Stimulated activated CD4-positive, alpha-beta T cell treated with anti-CD3 and anti-CD28 coated beads, Interleukin-1b, Interleukin-23, amount 100 ng/mL, for 1 hour (primary cell): Measurements from ENCODE around the gene TSC2.

Source experiments
- DNase-seq, 2 donors: peaks; one replicate each; pipeline ENCODE4 v3.0.0-alpha.2; 2020; ENCODE audit warnings: low read depth in 2 of 2

TSC2 gene

DNA sequence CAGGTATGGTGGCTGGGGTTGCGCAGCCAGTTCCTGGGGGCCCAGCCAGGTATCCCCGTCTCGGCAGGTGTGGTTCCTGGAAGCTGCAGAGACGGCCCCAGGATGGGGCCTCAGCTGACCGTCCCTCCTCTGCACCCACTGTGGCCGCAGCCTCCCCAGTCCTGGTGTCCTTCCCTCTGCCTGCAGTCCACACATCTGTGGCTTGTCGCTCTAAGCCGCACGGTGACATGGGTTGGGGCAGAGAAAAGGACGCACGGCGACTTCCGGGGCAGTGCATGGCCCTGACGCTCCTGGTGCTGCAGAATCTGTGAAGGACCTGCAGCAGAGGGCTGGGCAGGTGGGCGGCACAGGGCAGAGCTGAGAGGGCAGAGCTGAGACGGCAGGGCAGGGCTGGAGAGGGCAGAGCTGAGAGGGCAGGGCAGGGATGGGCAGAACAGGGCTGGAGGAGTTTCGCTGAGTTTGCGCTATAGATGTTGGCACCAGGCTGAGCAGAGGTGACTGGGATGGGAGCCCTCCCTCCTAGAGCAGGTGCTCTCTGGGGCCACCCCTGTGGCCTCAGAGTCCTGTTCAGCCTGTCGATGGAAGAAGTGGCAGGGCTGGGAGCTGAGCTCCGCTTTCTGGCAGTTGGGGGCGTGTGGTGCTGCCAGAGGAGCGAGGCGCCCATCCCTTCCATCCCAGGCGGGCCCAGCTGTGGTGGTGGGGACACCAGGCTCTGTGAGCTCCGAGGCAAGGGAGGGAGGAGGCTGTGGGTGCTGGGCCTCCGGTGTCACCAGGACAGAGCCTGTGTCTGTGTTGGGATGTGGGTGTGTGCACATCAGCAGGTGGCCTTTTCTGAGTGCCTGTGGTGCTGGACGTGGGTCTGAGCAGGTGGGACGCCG is 23.0 kb downstream of the TSC2 start:
- DNase-seq = no peak

DNA sequence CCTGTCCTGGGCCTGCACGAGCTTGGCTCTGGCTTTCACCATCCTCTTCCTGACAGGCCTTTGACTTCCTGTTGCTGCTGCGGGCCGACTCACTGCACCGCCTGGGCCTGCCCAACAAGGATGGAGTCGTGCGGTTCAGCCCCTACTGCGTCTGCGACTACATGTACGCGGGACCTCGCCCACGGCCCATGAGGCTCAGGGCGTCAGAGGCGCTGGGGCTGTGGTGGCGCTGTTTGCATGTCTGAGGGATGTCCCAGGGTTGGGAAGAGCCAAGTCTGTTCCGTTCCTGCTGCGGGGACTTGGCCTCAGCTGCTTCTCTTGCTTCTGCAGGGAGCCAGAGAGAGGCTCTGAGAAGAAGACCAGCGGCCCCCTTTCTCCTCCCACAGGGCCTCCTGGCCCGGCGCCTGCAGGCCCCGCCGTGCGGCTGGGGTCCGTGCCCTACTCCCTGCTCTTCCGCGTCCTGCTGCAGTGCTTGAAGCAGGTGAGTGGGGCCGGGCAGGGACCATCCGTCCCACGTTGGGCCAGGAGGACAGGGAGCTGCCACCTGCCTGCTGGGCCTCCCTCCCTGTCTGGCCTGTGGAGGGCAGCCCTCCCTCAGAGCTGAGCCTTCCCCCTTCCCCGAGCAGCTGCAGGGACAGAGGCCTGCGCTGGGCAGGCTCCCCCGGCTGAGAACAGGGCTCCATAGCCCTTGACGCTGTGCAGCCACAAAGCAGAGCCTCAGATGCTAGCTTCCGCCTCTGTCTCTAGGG is 23.8 kb downstream of the TSC2 start:
- no peak for DNase-seq

DNA sequence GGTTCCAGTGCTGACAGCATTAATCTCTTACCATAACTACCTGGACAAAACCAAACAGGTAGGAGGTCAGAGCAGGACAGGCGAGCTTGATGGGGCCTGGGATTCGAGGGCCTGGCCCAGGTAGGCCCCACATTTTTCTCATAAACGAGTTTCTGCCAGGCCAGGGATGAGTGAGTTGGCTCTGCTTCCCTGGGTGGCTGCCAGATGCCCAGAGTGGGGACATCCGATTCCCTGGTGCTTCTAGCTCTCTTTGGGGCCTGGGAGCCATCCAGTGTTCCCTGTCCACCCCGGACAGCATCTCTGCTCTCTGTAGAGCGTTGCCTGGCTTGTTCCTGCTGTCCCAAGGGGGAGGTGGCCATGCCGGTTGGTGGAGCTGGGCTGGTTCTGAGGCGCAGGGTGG is 25.1 kb downstream of the TSC2 start:
- no peak for DNase-seq

DNA sequence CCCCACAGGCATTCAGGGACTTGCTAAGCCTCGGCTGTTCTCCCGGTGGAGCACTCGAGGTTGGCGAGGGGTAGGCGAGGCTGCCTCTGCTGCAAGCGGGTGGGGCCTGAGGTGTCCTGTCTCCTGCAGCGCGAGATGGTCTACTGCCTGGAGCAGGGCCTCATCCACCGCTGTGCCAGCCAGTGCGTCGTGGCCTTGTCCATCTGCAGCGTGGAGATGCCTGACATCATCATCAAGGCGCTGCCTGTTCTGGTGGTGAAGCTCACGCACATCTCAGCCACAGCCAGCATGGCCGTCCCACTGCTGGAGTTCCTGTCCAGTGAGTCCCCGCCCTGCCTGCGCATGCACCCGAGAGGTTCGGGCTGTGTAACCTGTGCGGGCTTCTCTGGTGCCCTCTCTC is 26.3 kb downstream of the TSC2 start:
- no peak for DNase-seq

DNA sequence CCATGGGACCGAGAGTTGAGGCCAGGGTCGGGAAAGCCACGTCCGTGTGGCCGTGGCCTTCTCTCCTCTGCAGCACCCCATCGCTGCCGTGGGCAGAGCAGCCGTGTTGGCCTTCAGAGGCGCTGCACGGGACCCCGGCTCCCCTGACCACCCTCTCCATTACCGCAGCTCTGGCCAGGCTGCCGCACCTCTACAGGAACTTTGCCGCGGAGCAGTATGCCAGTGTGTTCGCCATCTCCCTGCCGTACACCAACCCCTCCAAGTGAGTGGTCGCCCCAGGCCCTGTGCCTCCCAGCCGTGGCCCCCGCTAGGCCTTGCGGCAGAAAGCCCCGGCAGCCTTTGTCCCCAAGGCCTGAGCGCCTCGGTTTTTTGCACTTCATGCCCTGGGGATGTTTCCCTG is 27.8 kb downstream of the TSC2 start:
- DNase-seq = no peak

DNA sequence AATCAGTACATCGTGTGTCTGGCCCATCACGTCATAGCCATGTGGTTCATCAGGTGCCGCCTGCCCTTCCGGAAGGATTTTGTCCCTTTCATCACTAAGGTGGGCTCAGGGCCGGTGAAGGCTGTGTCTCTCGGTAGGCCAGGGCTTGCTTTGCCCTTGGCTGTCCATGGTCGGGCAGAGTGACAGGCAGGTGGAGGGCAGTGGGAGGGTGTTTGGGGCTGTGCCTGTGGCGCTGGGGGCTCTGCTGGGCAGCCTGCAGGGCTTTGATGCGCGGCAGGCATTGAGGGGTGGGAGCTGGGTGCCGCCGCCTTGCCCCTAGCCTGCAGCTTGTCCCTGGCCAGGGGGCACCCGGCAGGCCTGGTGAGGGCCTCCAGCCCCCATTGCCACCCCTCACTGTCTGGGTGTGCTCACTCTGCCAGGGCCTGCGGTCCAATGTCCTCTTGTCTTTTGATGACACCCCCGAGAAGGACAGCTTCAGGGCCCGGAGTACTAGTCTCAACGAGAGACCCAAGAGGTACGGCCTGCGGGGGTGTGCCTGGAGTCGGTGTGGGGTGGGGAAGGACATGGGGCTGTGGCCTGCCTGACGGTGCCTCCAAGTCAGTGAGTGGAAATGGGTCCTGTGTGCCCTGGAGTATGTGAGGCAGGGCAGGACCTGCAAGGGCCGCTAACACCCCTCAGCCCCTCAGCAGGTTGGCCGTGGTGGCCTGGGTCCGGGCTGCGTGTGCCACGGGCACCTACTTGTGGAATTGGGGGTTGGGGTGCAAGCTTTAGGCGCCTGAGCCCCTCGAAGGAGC is 28.5 kb downstream of the TSC2 start:
- no peak for DNase-seq

DNA sequence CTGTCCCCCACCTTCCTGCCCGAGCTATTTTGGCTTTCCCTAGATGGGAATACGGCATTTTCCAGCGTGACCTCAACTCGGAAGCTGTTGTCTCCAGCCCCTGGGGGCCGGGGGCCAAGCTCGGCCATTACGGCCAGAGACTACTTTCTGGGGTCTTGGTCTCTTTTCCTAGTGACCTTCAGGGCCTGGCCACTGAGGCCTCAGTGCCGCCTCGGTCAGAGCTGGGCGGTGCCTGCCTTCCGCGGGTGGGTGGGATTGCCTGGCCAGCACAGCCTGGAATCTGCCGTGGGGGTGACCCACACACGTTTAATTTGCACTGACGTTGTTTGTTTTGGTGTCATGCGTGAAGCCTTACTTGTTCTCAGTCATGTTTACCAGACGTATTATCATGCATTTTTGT is 29.2 kb downstream of the TSC2 start:
- no peak for DNase-seq

DNA sequence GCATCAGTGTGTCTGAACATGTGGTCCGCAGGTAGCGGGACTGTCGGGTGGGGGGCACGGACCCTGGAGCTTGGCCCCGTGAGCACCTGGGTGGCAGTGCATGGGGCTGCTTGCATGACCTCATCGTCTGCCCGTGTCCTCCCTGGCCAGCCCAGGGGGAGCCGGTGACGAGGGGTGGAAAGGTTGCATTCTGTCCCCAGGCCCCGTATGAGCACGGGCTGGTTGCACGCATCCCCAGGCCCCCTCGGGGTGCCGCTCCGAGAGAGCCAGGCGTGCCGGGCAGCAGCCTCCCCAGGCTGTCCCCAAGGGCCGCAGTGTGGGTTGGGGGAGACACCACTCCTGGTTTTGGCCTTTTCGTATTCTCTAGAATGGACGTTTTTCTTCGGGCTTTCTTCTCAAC is 29.9 kb downstream of the TSC2 start:
- DNase-seq = no peak

DNA sequence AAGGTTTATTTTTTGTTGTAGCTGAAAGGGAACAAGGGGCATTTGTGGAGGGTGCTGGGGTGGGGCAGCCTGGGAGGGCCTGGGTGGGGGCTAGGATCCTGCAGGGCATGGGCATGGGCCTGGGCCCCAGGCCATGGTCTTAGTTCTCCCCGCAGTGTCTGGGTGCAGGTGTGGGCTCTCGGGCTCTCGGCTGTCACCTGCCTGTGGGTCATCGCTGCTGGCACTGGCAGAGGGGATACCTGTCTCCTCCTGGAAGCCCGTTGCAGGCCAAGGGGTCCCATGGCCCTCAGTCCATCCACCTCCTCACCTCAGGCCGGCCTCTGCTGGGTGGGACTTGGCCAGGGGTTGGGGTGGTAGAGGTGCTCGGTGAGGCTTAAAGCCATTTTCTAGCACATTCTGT is 30.3 kb downstream of the TSC2 start:
- no peak for DNase-seq

DNA sequence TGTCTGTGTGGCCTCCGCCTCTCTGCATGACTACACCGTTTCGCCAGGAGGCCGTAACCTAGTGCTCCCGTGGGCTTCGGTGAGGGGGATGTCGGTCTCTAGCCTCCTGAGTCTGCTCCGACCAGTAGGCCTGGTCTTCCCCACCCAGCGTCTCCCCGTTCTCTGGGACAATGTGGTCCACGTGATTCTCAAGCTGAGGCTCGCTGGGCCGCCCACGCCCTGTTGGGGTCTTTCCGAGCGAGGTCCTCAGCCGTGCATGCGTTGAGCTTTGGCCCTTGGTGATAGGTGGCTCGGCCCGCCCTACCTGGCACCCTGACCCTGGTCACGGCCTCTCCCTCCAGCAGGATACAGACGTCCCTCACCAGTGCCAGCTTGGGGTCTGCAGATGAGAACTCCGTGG is 30.9 kb downstream of the TSC2 start:
- no peak for DNase-seq

DNA sequence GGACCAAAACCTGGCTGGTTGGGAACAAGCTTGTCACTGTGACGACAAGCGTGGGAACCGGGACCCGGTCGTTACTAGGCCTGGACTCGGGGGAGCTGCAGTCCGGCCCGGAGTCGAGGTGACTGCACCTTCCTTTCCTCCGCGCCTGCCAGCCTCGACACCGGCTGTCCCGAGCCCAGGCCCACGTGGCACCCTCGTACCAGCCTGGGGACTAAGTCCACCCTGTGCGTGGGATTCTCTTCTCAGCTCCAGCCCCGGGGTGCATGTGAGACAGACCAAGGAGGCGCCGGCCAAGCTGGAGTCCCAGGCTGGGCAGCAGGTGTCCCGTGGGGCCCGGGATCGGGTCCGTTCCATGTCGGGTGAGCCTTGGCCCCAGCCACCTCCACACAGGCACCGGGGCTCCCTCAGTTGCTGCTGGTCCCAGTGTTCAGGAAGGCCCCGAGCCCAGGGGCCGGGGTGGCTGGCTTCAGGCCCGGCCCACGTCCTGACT is 31.6 kb downstream of the TSC2 start:
- no peak for DNase-seq

DNA sequence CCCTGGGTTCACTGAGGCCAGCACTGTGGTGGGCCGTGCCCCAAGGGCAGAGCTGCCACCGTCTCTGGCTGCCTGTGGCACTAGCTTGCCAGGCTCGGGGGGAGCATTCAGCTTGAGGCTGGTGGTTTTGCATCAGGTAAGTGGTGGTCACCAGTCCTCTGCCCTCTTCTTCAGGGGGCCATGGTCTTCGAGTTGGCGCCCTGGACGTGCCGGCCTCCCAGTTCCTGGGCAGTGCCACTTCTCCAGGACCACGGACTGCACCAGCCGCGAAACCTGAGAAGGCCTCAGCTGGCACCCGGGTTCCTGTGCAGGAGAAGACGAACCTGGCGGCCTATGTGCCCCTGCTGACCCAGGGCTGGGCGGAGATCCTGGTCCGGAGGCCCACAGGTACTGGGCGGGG is 32.2 kb downstream of the TSC2 start:
- DNase-seq = no peak

DNA sequence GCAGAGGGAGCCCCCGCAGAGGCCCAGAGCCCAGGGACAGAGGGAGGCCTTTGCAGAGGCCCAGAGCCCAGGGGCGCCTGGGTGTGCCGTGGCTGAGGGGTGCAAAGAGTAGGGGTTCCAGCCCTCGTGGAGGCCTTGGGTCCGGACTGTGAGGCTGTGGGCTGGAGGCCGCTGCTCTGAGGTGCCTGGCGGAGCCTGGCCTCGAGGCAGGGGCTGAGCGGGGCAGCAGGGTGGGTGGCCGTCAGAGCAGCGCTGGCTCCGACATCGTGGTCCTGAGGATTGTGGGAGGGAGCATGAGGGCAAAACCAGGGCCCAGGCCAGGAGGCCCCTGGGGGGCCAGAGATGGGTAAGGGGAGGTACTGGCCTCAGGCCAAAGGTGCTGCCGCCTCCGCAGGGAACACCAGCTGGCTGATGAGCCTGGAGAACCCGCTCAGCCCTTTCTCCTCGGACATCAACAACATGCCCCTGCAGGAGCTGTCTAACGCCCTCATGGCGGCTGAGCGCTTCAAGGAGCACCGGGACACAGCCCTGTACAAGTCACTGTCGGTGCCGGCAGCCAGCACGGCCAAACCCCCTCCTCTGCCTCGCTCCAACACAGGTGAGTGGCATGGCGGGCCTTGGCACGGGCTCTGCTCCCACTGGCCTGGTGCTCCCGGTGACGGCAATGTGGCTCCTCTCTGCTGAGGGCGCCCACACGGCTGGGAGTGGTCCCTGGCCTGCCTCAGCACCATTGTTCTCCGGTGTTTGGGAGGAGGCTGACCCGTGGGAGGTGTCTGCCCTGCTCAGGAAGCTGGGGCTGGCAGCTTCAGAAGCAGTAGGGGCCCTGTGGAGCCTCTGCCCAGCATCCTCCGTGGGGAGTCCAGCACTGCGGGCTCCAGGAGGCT is 33.7 kb downstream of the TSC2 start:
- DNase-seq = no peak

DNA sequence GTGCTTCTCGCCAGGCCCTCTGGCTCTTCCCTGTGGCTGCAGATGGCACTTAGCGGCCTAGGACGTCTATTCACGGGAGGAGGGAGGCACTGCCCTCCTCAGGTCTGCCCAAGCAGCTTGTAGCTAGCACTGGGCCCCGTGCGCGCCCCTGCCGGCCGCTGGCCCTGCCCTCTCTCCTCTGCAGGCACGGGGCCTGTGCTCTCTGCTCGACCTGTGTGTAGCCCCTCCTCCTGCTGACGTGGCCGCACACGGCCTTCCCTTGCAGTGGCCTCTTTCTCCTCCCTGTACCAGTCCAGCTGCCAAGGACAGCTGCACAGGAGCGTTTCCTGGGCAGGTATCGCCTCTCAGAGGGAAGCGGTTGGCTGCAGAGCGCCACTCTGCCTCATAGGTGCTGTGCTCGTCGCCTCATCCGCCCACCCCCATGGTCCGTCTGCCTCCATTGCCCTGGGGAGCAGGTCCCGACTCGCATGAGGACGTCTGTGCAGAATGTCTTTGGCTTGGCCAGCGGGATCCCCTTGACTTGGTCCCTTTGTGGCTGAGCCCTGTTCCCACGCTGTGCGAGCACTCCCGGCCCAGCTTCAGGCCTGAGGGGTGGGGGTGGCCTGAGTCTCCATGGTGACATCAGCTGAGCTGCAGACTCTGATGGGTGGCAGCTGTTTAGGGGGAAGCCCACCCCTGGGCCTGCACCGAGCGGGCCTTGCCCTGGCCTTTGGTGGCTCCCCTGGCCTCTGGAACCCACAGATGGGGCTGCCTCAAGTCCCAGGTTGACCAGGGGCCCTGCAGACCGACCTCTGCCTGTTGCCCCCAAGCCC is 34.6 kb downstream of the TSC2 start:
- DNase-seq = no peak

DNA sequence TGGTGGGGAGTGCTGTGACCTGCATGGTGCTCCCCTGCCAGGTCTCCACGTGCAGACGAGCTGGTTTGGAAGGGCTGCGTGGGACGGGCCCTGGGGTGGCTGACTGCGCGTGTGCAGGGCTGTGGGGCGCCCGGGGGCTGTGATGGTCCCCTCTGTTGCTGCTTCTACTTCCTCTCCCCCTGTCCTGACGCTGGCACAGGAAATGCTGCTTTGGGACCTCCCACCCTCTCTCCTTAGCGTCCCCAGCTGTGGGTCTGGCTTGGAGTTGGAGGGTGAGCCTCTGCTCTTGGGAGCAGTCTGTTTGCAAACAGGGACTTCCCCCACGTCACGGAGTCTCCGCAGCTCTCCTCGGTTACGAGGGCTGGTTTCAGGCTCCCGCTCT is 35.2 kb downstream of the TSC2 start:
- DNase-seq = no peak

DNA sequence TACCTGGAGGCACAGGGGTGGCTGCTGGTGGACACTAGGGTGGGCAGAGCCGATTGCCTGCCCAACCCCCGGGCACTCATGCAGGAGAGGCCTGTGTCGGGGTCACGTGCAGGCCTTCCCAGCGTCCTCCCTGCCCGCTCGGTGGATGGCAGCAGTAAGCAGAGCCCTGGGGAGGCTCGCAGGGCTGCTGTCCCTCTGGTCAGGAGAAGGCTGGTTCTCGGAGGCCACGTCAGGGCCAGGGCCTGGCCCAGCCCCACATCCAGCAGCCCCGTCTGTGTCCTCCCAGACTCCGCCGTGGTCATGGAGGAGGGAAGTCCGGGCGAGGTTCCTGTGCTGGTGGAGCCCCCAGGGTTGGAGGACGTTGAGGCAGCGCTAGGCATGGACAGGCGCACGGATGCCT is 35.6 kb downstream of the TSC2 start:
- no peak for DNase-seq

DNA sequence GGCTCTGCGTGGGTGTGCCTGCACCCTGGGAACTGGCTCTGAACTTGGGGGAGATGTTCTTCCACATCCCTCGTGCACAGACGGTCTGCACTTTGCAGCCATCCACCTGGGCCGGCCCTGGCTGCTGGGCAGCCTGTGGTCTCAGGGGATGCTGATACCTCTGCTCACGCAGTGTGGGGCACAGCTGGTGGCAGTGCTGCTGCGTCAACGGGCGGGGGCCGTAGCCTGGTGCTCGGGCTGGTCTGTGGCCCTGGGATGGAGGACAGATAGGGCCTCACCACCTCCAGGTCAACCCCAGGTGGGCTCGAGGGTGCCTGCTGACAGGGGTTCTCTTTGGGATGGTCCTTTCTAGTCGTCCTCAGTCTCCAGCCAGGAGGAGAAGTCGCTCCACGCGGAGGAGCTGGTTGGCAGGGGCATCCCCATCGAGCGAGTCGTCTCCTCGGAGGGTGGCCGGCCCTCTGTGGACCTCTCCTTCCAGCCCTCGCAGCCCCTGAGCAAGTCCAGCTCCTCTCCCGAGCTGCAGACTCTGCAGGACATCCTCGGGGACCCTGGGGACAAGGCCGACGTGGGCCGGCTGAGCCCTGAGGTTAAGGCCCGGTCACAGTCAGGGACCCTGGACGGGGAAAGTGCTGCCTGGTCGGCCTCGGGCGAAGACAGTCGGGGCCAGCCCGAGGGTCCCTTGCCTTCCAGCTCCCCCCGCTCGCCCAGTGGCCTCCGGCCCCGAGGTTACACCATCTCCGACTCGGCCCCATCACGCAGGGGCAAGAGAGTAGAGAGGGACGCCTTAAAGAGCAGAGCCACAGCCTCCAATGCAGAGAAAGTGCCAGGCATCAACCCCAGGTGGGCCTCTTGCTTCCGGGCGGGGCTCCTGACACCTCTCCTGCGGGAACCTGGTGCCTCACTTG is 36.3 kb downstream of the TSC2 start:
- no peak for DNase-seq

DNA sequence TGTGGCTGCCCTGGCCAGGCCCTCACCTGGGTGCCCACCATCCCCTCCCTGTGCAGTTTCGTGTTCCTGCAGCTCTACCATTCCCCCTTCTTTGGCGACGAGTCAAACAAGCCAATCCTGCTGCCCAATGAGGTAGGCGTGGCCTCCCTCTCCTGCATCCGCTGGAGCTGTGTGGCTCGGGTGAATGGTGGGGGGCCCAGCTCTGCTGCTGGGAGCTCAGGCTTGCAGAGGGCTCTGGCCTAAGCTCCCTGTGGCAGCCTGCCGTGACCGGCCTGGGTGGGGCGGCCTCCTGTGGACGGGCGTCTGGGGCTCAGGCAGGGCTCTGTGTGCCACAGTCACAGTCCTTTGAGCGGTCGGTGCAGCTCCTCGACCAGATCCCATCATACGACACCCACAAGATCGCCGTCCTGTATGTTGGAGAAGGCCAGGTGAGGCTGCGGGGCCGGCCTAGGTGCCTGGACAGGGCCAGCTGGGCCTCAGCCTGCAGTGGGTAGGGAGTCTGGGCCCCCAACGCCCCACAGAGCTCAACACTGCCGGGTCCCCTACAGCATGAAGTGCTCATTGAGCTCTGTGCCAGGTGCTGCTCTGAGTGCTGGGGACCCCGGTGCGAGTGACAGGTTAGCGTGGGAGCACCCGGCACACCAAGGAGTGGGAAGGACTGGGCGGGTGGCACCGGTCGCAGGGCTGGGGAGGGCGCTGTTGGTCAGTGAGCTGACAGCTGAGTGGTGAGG is 37.3 kb downstream of the TSC2 start:
- no peak for DNase-seq

DNA sequence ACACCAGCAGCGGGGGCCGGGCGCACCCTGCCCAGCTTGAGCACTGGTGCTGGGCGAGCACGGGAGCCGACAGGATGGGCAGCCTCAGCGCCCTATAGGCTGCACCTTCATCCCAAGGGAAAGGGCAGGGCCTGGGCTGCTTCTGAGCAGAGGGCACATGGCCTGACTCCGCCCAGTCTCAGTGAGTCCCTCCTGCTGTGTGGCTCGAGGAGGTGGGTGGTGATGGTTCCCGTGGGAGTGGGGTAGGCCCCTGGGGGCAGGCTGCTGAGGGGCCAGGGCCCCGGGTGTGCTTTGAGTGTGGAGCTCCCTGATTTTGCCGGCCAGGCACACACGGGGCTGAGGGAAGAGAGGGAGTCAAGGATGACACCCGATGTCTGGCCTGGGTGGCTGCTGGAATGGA is 37.9 kb downstream of the TSC2 start:
- no peak for DNase-seq
